GM18508 (cell line): ENCODE data around the gene ZIC1.

Experiments
- ATAC-seq: cut with Tn5 transposase; IDR thresholded peaks from one replicate; pipeline ENCODE4 v1.9.1; 2021; ENCODE audit warnings: moderate number of reproducible peaks; ENCODE audit not compliant: insufficient read depth, unreplicated experiment

Gene ZIC1

DNA sequence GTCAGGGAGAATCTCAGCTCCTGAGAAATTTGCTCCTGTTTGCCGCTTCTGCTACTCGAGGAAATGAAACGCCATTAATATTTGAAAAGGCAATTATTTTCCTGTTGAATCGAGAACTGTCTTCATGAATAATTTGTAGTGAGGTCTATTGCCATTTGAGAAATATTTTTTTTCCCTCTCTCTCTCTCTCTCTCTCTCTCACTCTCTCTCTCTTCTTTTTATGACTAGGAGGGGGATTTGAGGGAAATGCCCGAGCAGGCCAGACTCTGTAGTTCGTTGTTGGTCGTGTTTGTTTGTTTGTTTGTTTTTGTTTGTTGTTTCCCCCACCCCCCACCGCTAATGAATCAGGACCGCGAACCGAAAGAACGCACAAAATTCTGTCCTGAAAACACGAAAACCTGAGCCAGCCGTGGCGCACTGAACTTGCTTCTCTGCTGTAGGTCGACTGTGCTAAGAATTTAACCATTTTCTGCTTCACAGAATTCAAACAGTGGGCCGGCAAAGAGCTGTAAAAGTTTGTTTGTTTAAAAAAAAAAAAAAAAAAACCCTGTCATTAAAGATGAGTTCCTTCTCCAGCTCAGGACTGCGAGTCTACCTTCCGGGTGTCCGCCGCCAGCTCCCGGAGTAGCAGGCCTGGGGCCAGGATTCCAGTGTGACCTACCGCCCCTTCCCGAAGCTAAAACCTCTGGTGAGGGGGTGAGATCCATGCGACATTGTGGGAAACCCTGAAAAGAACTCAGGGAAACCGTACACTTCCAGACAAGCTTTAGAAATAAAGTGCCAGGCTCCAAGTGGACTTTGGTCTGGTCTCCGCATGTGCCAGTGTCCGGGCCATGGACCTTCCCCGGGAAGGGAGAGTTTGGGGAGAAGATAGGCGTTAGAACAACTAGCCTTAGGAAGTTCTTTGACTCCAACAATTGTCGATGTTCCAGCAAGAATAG, 15.0 kb upstream of the ZIC1 start:
- no peak for ATAC-seq

DNA sequence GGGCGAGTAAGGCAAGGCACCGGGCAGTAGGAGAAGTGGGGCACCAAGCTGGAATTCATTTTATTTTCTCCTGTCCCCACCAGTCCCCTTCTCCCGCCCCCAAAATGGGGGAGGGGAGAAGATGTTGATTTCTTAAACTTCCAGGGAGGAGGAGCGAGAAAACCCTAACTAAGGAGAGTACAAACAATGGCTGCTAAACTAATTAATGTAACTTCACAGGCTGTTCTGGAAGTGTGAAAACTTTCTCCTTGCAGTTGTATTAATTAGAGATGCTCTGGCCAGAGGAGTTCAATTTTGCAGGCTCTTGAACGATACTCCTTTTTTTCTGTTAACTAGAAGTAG, 14.3 kb upstream of the ZIC1 start:
- no peak for ATAC-seq

DNA sequence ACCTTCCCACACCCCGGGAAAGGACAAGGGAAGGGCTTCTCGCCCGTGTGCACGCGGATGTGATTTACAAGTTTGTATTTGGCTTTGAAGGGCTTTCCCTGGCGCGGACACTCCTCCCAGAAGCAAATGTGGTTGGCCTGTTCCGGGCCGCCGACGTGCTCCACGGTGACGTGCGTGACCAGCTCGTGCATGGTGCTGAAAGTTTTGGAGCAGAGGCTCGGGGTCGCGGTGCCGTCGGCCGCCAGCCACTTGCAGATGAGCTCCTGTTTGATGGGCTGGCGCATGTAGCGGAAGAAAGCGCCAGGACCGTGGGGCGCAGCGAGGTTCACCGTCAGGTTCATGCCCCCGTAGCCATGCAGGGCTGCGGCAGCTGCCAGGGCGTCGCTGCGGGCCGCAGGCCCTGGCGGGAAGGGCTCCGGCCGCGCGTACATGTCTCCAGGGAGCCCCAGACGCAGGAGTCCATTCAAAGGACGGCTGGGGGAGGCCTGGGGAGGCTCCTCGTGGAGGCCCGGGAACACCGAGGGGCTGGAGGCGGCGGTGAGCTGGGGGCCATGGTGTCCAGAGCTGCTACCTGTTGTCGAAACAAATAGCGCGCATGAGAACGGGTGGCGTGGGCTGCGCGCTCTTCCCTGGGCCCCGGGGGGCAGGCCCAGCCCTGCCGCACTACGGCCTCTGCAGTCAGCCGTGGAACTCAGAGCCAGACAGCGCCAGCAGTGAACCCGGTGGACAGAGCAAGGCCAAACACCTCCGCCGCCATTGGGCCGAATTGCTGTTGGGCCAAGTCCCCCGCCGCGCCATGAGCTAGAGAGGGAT, 13.1 kb upstream of the ZIC1 start:
- no peak for ATAC-seq

DNA sequence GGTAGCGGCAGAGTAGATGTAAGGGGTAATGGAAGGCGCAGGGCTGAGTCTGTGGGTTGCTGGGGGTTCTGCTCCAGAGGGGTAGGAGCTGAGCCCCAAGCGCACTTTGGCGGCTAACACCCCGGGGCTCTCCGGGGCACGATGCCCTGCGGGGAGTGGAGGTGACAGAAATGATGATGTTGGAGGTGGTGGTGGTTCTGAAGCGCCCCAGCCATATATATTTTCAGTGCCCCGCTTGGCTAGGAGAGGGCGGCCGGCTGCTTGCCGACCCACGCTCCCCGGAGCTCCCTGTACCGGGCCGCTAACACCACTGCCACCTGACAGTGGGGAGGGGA, 12.5 kb upstream of the ZIC1 start:
- no peak for ATAC-seq

DNA sequence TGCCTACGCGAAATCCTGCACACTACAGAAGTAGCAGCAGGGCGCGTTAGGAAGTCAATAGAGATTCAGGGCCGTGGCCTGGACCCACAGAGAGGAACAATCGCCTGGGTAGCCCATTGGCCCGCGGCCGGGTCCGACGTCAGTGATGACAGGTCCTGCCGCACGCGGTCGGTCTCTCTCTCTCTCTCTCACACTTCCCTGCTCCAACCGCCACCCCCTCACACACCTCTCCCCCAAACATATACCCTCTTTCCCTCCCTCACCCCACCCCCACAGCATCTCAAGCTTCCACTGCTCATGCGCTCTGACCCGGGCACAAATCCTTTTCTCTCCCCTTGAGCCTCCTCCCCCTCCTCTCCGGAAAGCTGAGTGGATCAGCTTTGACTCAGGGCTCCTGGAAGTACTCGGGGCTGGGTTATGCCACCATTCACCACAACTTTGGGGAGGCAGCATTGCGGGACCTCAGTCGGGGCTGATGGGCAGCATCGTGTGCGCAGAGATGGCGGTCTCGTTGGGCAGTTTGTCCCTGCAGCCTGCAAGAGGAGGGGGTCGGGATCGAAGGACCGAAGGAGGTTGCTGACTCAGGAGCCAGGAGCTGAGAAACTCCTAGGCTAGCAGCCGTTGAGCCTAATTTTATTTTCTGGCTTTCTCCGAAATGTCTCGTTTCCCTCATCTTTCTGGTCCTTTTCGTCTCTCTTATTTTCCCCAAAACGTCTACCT, 11.8 kb upstream of the ZIC1 start:
- ATAC-seq, result no peak

DNA sequence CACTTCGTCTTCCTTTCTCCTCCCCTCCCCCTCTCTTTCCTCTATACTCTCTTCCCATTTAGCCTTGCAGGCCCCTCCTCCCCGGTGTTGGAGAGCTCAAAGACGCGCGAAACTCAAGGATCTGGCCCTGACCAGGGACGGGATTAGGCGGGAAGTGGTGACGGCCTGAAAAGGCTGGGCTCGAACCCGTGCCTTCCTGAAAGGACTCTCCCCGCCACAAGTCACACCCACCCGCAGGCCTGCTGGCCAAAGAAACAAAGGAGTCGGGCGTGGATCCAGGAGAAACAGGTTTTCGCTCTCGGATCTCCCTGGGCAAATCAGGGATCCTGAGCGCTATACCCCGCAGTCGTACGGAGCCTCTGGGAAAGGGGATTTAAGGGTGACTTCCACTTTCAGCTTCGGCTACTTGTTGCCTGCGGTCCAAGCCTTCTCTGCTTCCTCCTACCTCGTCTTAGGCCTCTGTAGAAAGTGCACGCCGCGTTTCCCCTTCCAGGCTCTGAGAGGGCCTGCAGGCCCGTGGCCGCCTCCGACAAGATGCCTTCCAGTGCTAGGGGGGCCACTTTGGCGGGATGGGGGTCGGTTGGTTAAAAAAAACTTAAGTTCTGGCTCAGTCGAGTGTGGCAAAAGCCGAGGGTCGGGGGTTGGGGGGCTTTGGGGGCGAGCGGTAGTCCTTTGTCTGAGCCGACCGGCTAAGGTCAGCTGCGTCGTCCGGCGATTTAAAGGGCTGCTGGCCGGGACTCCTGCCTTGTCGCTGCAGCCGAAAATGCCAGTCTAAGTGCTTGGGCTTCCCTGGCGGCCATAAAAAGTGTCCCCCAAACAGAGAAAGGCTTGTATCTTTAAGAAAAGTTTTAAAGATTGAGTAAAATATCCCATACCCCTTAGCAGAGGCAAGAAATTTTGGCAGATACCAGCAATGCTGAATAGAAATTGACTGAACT, 11.0 kb upstream of the ZIC1 start:
- ATAC-seq, result no peak

DNA sequence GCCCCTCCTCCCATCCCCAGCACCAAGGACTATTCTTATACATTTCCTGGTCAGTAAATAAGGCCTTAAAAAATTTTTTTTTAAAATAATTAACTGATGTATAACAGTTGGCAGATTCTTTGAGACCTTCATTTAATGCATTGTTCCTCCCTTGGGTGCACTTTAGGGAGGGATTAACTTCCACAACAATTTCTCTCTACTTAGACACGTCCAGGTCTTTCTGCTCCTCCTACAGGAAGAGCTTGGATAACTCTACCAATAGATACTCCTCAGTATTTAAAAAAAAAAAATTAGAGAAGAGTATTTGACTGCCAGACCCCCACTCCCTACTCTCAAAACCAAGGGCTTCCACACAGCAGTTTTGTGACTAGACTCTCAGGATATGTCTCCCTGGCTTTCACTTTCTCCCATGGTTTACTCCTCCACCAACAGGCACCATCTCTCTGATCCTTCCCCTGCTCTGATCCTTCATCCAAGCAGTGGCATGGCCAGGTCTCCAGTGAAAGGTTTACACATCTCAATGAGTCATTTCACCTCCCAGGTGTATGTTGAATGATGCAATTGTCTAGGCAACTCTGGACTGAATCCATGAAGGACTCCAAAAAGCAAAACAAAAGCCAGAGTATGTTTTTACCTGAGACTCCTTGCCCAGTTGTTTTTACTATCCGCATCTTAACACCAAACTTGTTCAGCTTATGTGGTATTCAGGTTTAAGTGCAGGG, 10.2 kb upstream of the ZIC1 start:
- no peak for ATAC-seq

DNA sequence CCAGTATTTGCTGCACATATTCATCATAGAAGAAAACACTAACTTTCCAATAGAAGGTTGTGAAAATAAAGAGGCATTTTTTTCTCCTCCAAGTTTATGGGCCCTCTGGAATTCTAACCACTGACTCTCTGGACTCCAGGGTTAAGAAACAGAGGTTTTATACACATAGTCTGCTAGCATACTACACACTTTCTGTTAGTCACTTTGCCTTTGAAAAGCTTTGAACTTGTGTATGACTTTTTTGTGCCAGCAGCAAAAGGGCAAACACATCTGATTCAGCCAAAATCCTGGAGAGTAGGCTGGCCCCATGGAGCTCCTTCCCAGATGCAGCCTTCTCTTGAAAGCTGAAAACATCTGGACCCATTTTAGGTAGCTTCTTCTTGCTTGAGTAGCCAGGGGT, 9.1 kb upstream of the ZIC1 start:
- ATAC-seq, result no peak

DNA sequence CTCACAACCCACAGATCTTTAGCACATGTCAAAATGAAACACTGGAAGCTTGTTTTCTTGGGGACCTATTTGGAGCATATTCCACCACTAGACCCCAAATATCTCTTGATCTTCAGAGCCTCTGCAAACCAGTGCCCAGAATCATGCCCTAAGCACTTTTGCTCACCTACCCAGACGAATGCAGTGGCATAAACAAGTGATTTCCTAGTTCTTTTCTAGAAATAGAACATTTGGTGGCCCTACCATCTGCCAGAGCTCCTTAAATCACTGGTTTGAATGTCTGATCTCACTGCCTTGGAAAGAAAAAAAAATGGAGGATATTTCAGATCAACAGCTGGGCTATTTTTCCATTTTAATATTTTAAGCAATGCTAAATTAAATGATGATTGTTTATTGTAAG, 8.2 kb upstream of the ZIC1 start:
- no peak for ATAC-seq

DNA sequence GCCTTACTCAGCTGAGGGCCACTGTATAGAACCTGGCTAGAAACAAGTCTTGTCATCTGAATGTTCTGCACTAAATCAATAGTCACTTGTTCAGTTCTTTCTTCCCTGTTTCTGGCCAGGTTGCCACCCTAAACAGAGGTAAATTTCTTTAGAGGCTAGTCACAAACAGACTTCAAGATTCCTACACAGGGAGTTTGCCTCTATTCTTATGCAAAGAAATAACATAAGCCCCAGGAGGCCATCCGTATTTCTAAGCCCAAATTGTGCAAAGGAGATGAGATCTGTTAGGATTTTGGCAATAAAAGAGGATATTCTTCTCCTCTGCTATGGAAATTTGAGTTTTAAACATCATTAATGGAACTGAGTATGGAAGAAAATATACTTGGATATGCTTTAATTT, 7.7 kb upstream of the ZIC1 start:
- ATAC-seq, result no peak

DNA sequence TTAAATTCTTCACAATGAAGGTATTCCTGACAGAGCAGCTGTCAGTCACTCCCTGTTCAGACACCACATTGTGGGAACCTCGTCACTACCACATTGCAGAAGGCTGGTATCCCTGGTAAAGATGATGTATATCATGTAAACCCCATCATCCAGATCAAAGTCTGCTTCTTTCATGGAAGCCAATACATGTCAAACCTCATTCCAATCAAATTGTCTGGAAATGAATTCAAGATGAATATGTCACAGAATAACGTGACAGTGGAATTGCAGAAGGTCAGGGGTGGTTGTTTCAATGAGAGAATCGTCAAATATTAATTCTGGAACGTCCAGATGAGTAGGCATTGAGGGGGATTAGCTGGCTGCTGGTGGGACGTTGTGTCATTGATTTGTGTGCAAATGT, 7.0 kb upstream of the ZIC1 start:
- no peak for ATAC-seq

DNA sequence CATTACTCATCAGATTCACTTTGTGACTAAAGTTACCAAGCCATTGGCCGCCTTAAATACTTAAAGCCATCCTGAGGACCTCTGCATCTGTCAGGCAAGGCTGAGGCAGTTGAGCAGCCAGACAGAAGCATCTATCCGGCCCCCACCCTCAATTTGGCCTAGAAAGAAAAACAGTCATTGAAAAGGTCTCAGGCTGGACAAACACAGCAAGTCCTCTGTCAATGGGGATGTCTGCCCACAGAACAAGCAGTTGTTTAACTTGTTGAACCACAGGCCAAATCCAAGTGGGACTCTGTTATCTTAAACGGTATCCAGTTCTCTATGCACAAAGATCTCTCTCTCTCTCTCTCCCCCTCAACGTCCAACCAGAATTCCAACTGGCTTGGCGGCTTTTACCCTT, 5.7 kb upstream of the ZIC1 start:
- no peak for ATAC-seq

DNA sequence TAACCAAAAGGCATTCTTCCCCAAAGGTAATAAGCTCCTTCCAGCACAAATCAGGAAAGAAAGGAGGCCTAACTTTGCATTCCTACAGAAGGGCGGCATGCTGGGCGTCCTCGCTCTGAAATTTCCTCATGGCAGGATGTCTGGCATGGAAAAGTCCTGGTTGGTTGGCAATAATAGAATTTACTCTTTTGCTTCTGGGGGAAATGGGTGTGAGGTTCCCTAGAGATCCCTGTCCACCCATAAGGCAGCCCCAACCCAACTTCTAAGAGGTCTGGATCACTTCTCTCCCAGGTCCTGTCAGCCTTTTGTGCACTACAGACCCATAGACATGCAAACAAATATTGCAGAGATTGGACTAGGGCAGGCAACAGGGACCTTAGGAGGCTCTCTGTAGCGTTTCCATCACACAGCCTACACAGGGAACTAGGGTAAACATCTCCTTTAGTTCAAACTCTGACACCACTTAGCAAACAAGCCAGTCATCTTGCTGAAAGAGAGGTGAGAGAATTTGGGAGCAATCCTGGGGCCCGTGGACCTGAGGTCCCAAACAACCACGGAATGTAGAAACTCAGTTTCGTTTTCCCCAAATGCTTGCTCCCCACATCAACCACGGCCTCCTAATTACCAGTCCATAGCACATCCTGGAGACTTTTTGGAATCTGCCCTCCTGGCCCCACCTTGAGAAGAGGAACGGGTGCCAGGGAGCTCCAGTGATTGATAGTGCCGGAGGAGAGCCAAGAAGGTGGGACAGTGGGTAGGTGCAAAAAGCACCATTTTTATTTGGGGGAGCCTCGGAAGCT, 5.0 kb upstream of the ZIC1 start:
- ATAC-seq, result no peak

DNA sequence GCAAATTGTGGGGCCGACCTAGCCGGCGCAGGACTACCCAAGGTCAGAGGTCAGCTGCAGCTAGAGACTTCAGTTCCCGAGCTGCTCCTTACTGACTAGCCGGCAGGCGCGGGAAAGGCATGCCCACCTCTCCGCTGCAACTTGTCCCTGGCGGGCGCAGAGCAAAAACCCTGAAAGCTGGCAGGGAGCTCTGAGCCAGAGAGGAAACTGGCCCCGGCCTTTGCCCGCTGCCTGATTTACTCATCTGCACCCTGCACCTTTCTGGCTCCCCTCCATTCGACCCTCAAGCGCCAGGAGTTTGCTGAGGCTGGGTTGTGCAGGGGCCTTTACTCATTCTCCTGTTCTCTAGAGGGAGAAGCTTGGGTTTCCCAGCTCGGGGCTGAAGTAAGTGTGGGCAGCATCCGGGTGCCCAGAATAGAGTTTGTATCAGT, 4.3 kb upstream of the ZIC1 start:
- ATAC-seq, result no peak

DNA sequence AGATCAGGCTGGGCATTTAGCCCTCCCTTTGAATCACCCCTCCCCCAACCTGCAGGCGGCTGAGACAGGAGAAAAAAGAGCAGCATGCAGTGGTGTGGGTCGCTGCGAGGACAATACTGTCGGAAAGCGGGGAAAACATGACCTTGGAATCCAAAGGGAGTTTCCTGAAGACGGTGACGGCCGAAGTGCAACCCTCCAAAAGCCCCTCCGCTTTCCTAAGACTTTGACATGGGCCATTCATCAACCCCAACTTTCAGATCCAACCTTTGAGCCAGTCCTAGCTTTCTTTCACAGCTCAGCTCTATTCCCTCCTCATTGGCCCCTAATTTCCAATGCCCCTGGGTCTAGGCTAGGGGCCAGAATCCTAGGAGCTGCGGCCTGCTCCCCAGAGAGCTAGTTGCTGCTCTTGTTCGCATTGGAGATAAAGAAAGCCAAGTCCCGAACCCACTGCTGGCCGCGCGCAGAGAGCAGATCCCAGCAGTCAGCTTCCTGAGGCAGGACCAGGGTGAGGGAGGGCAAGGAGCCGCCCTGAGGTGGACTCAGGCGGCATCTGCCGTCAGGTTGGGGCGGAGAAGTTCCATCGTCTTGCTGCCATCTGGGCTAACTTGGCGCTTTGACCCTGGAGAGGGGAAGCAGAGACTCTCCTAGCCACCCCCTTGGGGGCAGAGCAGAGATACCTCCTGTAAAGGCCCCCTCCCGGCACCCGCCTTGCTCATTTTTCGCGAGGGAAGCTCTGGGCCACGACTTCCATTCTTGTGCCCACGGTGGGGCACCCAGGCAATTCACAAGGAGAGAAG, 3.7 kb upstream of the ZIC1 start:
- ATAC-seq, result no peak

DNA sequence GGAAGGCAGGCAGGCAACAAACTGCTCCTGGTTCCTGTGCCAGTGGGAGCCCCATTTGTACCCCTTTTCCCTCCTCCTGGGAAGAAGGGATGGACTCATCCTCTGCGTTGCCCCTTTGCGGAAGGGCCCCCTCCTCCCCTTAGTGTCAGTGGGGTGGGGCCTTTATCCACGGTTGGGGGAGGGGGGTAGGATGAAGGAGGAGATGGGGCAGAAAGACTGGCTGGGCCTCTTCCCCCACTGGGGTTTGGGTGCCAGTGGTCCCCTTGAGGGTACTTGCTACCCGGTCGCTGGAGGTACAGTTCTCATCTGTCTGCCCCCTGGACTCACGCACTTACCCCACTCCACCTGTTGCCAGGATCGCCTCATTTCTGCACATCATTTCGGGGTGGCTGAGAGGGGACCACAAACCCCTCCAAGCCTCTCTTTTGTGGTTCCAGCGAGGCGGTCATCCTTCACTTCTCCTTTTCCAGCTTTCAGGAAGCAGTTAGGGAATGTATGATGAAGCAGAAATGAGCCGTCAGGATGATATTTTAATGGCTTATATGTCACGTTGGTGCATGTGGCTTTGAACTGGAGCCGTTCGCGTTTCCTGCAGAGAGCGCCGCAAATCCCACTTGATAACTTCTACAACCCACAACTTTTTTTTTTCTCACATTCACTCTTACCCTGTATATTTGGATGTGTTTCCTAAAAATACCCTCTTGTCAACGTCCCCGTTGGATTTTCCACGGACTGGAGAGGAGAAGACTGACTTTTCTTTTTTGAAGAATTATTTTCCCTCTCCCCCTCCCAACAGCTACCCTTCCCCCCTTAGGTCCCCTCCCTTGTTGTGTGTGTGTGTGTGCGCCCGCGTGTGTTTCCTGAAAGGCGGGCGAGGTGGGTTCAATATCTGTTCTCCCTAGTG, 2.9 kb upstream of the ZIC1 start, which contains the start of gene ZIC4:
Gene ZIC4 (minus strand): TSS at position 516 of the 904 bp plus-strand sequence. CDS start 3,746 bp downstream, outside the sequence.
- ATAC-seq, result no peak

DNA sequence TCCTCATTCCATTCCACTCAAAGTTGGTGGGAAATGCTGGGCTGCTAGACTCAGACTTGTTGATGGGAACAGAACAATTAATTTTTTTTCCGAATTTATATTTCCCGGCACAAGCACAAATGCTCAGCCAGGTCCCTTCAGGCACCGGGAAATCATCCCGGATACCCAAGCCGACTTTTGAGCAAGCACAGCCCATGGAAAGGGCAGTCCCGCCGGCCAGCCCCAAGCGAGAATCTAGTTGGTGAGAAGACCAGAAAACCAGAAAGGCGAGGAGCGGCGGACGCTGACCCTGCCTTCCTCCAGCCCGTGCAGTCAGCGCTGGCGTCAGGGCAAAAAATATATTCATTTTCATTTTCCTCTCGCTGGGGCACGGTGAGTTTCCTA, 2.1 kb upstream of the ZIC1 start:
- no peak for ATAC-seq
